Right renal cortex interstitium (tissue), 3 donors: ENCODE results near the gene HSP90AB1. TPM values are rescaled to one million over a fixed set of nuclear protein-coding genes. Genes with fewer than 3 reads are reported as not detected.
"Not testable (repeated sequence)": the region's sequence is repeated elsewhere in the genome, so short reads cannot be mapped to it uniquely, and the experiment has no call there.

Experiments used
- DNase-seq, 3 donors: peaks; one replicate each; pipeline ENCODE4 v3.0.0-alpha.2; 2013; ENCODE audit warnings: low read depth in 3 of 3, low spot score in 2 of 3
- polyA plus RNA-seq, 3 donors: library from polyadenylated mRNA; unstranded; fragments of 120-200 nt; gene quantifications; one replicate each; pipeline ENCODE4 v1.2.1, GENCODE V29; 2013; ENCODE audit not compliant: insufficient read length in 3 of 3

HSP90AB1 gene
- polyA plus RNA-seq, 3 donors: 1,281 to 1,316 (median 1,306) TPM

DNA sequence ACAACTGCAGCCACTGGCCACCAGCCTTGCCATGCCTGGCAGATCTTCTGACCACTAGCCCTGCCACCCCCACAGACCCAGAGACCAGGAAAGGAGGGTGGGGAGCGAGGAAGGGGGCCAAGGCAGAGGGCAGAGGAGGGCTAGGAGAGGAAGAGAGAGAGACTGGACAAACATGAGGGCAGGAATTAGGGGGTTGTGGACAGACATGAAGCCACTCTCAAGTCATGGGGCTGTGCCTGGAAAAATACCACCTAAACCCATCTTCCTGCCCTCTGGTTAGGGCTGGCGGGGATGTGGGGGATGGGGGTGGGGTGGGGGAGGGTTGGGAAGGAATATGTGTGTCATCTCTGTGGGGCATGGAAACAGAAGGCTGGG lies 25.0 kb upstream of the HSP90AB1 start:
- no peak for DNase-seq

DNA sequence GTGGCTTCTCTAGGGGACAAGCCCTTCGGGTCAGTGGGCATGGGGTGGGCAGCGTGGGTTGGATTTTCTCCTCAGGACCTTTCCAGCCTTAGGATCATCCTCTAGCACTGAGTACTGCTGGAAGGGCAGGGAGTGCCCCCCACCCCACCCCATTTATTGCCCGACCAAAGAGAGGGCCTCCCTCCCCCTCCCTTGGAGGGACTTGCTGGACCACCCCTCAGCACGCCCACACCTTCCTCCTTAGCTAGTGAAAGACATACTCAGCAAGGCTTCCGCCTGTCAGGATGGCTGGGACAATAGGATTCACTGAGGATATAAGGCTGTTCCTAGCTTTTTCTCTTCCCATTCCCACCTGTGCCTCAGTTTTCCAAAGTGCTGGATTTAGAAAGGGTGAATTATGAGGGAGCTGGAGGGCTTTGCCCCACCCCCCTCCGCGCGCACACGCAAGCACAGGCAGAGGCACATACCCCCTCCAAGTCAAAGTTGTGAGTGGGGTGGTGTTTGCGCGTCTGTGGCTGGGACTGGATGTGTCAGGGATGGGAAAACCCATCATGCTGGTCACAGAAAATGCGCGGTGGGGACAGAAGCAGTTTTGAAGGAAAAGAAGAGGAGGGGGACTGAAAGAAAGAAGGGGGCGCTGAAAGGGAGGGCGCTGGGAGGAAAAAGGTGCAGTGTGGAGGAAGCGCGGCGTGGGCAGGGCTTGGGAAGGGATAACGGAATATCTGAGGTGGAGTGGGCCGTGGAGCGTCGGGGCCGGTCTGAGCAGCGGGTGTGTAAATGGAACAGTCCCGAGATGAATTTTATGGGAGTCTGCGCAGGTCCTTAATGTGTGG lies 24.2 kb upstream of the HSP90AB1 start:
- DNase-seq: no peak

DNA sequence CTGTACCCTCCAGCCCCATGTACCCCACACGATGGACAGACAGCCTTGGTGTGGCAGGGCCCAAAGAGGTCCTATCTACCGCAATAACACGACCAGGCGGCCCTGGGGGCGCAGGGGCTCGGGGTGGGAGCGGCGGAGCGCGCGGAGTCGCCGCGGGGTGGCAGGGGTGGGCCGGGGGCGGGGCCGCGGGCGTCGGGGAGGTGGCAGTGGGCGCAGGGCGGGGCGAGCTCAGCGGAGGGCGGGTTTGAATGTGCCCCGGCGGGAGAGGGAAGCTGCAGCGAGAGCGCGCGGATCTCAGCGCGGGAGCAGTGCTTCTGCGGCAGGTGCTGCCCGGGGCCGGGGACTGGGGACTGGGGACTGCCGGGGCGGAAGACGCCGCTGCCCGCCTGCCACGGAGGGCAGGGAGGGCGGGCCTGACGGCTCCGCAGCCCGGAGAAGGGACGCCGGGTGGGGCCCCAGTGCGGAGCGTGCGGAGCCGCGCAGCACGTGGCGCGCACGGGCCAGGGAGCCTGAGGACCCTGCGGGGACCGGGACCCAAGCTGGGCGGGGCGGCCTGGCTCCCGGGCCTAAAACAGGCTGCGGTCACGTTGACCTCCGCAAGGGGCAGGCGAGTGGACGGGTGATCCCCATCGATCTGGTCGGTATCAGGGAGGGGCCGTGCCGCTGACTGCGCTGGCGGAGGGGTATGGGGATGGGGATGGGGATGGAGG lies 23.4 kb upstream of the HSP90AB1 start, which contains the start of gene SLC29A1:
SLC29A1 (plus strand) TSS at position 277 of the 710 bp plus-strand sequence. CDS start 3,719 bp downstream, outside the sequence.
- no peak for DNase-seq

DNA sequence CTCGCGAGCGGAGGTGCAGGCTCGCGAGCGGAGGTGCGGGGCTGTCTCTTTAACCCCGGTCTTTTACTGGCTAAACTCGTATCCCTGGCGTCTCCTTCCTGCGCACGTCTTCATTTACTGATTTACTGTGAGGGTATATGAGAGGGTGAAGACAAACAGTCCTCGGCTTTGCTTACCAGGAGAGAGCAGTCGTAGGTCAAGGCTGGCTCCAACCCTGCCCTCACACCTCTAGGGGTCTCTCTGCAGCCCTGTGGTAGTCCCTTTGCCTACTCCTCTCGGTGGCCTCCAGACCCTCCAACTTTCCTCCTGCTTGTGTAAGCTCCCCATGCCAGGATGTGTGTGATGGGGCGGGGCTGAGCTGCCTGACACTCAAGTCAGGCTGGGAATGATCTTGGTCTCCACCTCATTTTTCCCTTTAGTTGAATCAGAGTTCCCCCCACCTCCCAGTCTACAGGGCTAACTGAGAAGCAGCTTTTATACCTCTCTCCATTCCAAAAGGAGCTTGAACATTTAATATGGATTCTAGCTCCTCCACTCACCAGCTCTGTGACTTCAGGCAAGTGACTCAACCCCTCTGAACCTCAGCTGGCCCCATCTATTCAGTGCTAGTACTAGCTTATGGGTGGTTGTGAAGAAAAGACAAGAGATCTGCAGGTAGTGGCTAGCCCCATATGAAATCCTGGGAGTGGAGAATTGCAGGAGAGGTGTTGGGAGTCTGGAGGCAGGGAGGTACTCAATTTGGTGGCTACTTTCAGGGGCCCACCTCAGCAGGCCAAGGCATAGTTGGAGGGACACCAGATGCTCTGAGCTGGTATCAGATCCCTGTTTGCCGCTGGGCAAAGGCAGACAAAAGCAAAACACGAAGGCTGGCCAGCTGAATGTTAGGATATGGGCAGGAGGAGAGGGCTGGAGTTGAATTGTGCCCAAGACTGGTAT lies 22.6 kb upstream of the HSP90AB1 start:
- no peak for DNase-seq

DNA sequence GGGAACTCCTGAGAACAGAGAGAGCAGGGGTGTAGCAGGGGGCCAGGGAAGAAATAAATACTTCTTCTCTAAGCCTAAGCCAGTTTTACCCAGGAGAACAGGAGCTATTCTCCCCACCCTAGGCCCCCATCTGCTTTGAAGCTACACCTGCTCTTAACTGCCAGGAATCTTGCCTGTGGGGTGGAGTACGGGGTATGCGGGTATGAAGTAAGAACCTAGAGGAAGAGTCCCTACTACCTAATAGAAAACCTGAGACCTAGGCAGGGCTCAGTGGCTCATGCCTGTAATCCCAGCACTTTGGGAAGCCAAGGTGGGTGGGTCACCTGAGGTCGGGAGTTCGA lies 22.0 kb upstream of the HSP90AB1 start:
- DNase-seq: no peak

DNA sequence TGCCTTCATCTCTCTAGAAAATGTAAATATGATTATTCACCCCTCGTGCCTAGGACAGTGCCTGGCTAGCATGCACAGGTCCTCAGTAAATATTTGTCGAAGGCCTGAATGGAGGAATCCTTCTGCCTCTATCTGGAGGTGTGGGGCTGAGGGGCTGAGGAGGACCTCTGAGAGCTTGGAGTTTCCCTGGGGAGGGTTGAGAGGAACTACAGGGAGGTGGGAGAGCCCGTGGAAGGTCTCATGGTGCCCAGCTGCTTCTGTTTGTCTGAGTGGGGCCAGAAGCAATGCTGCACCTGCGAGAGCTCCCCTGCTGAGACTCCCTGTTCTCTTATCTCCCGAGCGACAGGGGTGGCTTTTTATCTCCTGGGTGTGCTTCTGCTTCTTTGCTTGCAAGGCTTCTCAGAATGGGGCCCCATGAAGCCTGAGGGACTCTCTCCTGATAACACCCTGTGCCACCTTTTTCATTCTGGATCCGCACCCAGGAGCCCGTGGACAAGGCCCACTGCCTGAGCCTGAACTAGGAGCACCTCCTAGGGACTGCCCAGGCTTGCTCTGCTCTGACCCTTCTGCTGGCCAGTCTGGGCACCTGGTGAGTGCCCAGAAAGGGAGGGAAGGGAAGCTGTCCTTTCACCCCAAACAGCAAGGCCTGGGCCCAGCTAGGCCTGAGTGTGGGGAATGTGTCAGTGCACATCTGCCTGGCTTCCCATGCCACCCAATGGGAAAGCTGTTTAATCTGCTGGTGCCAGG lies 21.1 kb upstream of the HSP90AB1 start:
- no peak for DNase-seq

DNA sequence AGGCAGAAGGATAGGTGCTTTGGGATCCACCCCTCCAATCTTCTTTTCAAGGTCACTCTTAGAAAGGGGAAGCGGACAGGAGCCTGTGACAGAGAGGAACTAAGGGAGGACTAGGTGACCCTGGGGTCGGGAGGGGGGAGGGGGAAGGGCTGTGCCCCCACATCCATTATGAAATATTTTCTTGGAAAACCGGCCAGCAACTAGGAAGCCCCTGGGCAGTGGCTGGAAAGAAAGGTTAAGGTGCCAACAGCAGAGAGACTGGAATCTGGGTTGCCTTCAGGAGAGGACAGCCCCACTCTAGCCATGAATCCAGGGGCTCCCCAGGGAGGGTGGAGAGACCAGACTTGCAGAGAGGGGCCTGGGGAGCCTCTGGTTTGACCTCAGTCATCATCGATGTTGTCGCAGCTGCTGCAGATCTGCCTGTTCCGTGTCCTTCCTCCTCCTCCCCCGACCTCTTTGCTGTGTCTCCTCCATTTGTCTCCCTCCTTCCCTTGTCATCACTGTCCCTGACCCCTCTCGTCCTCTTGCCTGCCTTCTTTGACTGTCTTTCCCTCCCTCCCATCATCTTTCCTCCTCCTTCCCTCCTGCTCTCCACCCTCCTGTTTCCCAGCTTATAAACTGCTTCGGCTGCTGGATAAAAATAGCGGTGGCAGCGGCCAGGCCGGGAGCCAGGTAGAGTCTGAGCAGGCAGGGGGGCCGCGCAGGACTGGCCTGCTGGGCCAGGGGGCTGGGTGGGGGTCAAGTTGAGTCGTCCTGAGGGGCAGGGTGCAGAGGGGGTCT lies 20.3 kb upstream of the HSP90AB1 start:
- DNase-seq: no peak

DNA sequence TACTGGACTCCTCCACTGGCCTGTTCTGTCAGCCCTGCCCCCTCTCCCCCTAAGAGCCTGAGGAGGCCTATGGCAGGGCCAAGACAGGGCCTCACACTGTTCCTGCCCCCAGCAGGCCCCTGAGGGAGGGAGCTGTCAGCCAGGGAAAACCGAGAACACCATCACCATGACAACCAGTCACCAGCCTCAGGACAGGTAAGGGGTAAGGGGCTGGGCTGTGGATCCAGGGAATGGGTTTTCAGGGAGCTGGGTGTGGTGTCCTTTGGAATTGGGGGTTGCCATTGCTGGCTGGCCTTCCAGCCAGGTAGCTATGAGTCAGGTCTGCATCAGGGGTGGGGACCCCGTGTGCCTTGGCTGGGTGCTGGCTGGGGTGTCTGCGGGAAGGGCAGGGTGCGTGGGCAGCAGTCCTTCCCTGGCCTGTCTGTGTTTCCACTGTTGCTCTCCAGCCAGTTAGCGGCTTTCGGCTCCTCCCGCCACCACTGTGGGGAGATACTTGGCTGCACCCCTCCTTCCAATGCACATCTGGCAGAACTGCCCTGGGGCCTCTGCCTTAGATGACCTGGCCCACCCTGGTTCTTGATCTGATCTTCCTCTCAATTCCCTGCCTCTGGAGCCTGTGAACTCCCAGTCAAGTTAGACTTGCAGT lies 19.6 kb upstream of the HSP90AB1 start:
- DNase-seq: no peak

DNA sequence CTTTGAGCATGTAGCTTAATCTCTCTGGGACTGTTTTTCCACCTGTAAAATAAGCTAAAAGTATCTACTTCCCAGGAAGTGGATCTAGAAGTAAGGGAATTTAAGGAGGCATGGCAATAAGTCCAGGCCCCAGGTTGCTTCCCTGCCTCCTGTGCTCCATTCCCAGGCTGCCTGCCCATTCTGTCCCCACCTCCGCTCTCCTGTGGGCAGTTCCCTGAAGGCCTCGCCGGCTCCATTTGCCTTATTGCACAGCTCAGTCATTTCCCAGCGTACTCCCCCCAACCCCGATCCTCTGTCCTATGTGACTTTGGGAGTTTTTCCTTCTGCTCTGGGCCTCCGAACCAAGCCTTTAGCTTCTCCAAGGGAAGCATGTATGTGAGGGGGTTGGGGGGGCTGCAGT lies 18.9 kb upstream of the HSP90AB1 start:
- no peak for DNase-seq

DNA sequence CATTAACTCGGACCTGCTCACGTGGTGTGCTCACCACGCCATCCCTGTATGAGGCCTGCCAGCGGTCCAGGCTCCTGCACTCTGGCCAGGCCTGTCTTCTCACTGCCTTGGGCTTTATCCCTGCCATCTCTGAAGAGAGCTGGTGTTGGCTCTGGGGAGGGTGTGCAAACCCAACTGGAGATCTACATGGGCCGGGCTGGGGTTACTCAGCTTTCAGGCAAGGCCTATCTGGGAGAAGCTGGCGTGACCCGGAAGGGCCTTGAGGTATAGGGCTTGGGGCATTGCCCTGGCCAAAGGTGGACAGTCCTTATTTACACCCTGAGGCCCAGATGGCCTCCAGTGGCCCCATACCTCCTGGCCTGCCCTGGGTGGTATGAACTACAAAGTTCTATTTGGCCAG lies 18.5 kb upstream of the HSP90AB1 start:
- DNase-seq: no peak

DNA sequence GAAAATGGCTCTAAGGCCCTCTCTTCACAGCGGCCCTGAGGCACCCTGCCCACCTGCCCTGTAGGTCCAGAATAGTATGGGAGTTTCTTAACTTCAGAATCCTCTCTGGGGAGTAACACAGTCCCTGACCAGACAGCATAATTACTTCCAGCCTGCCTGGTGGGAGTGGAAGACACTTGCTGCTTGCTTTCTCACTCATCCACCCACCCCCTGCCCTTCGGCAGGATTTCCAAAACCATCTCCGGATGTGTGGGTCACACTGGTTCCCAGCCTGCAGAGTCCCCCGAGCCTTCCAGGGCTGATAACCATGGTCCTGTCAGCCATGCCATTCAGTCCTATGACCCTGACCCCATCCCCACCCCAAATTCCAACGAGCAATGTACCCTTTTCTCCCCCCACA lies 18.1 kb upstream of the HSP90AB1 start:
- no peak for DNase-seq

DNA sequence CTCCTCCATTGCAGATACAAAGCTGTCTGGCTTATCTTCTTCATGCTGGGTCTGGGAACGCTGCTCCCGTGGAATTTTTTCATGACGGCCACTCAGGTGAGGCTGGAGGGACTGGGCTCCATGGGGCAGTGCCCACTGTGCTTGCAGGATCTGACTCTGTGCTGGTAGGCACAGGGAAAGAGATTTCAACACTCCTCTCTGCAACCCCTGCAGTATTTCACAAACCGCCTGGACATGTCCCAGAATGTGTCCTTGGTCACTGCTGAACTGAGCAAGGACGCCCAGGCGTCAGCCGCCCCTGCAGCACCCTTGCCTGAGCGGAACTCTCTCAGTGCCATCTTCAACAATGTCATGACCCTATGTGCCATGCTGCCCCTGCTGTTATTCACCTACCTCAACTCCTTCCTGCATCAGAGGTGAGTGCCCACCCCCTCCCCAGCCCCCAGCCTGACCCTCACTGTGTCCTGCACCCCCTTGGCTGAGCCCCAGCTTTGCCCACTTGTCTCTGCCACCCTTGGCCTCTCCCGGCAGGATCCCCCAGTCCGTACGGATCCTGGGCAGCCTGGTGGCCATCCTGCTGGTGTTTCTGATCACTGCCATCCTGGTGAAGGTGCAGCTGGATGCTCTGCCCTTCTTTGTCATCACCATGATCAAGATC lies 17.4 kb upstream of the HSP90AB1 start:
- no peak for DNase-seq

DNA sequence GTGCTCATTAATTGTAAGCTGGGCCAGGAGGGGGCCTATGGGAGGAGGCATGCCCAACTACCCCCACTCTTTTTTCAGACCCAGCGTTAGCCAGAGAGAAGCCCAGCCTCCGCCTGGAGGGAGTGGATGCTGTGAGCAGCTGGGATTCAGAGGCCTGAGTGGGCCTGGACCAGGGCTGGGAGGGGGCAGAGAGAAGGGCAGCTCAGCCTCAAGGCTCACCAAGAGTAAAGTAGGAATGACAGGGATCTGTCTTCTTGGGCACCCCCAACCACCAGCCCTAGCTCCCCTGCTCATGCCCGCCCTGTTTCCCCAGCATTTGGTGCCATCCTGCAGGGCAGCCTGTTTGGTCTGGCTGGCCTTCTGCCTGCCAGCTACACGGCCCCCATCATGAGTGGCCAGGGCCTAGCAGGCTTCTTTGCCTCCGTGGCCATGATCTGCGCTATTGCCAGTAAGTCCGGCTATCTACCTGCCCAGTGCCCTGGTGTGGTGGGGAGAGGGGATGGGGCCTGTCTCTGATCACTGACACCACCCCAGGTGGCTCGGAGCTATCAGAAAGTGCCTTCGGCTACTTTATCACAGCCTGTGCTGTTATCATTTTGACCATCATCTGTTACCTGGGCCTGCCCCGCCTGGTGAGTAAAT lies 16.7 kb upstream of the HSP90AB1 start:
- DNase-seq: no peak

DNA sequence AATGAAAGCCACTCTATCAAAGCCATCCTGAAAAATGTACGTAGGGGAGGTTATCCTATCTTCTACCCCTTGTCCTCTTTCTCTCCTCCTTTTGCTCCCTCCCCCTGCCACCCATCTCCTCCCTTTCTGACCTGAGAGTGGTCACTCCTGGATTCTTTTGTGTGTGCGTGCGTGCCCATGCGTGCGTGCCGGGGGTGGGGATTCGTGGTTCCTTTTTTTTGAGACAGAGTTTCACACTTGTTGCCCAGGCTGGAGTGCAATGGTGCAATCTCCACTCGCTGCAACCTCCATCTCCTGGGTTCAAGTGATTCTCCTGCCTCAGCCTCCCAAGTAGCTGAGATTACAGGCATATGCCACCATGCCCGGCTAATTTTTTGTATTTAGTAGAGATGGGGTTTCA lies 15.5 kb upstream of the HSP90AB1 start:
- DNase-seq: not testable (repeated sequence)

DNA sequence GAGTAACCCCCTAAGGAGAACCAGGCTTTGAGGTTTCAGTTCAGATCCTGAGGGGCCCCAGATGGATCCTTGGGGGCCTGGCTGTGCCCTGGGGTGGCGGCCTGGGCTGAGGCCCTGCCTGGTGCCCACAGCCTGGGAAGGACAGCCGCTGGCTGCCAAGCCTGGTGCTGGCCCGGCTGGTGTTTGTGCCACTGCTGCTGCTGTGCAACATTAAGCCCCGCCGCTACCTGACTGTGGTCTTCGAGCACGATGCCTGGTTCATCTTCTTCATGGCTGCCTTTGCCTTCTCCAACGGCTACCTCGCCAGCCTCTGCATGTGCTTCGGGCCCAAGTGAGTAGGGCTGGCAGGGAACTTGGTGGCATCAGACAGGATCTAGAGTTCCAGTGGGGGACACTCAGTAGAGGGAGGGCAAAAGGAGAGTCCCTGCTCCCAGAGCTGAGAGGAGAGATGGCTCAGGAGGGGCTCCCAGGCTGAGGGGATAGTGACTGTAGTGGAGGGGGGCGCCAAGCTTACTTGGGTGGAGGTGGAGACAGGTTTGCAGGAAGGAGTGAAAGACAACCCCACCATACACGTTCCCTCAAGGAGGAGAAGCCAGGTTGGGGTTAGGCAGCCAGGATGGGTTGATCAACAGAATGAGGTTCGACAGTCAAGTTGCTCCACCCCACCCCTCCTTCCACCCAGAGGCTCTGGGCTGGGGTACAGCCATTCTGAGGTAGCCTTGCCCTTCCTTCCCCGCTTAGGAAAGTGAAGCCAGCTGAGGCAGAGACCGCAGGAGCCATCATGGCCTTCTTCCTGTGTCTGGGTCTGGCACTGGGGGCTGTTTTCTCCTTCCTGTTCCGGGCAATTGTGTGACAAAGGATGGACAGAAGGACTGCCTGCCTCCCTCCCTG lies 14.0 kb upstream of the HSP90AB1 start:
- DNase-seq: no peak

DNA sequence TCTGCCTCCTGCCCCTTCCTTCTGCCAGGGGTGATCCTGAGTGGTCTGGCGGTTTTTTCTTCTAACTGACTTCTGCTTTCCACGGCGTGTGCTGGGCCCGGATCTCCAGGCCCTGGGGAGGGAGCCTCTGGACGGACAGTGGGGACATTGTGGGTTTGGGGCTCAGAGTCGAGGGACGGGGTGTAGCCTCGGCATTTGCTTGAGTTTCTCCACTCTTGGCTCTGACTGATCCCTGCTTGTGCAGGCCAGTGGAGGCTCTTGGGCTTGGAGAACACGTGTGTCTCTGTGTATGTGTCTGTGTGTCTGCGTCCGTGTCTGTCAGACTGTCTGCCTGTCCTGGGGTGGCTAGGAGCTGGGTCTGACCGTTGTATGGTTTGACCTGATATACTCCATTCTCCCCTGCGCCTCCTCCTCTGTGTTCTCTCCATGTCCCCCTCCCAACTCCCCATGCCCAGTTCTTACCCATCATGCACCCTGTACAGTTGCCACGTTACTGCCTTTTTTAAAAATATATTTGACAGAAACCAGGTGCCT lies 13.3 kb upstream of the HSP90AB1 start:
- DNase-seq: no peak
